ENCODE measurements around the gene ARL6IP5. TPM values are rescaled to one million over a fixed set of nuclear protein-coding genes. Genes with fewer than 3 reads are reported as not detected.

Gene ARL6IP5
- total and polyA plus RNA-seq, 10 donors: 106 to 148 (median 125) TPM

DNA sequence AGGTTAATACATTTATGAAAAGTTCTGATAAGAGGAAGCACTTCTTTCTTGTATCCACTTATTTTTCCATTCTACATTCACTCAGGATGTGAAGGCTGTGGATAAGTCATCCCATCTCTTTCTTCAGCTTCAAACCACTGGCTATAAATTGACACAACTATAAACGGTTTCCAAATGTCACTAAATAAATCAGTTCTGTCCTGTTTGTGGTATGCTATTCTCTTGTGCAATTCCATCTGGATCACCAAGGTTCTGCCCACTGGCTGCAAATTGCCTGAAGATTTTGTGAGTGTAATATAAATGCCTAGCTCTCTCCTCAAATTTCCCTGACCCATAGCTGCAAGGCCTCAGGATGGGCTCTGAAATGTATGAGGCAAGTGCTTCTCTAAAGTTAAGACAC, 44.8 kb downstream of the ARL6IP5 start:
- no peak overlapping the region for H3K4me3 ChIP-seq
- DNase-seq: no peak
- intact Hi-C loops (cut with DNase I; ENCODE audit: low total_unique reads): no loop called here
- no peaks in the 10 kb centered on the region for H3K36me3 ChIP-seq
- H3K4me1 ChIP-seq: no peaks in the 10 kb centered on the region
- no peak overlapping the region for H3K27ac ChIP-seq
- WGBS, 5 donors: 21 to 41% (median 23%) methylated on average over 1 of the region's 1 CpG
- no peak for TF ChIP-seq POLR2AphosphoS5 (IDR thresholded peaks at IDR 0.05)
- no peak for TF ChIP-seq POLR2A (IDR thresholded peaks at IDR 0.05)
- TF ChIP-seq, protein P1, sequence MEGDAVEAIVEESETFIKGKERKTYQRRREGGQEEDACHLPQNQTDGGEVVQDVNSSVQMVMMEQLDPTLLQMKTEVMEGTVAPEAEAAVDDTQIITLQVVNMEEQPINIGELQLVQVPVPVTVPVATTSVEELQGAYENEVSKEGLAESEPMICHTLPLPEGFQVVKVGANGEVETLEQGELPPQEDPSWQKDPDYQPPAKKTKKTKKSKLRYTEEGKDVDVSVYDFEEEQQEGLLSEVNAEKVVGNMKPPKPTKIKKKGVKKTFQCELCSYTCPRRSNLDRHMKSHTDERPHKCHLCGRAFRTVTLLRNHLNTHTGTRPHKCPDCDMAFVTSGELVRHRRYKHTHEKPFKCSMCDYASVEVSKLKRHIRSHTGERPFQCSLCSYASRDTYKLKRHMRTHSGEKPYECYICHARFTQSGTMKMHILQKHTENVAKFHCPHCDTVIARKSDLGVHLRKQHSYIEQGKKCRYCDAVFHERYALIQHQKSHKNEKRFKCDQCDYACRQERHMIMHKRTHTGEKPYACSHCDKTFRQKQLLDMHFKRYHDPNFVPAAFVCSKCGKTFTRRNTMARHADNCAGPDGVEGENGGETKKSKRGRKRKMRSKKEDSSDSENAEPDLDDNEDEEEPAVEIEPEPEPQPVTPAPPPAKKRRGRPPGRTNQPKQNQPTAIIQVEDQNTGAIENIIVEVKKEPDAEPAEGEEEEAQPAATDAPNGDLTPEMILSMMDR (IDR thresholded peaks at IDR 0.05 in 8 of 11, conservative IDR thresholded peaks at IDR 0.05 in 3 of 11): no peak
- H3K9me3 ChIP-seq: no peaks in the 10 kb centered on the region
- H3K27me3 ChIP-seq (replicated peaks in 1 of 7): no peaks in the 10 kb centered on the region

DNA sequence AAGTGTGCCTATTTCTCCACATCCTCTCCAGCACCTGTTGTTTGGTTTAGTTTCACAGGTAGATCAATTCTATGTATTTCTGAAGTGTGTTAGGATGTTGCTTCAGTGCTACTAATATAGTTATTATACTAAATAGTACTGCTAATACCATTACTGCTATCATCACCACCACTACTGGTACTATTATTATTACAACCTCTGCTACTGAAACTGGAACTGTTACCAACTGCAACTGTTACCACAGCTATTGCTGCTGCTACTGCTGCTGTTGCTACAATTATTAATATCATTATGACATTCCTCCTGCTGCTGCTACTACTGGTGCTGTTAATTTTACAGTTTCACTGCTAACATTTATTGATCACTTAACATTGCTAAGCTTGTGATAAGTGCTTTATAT, 46.0 kb downstream of the ARL6IP5 start:
- intact Hi-C loops (cut with DNase I; ENCODE audit: low total_unique reads): no loop called here
- no peaks in the 10 kb centered on the region for H3K9me3 ChIP-seq
- H3K4me1 ChIP-seq: no peaks in the 10 kb centered on the region
- no peak overlapping the region for H3K27ac ChIP-seq
- H3K27me3 ChIP-seq (replicated peaks in 1 of 7): no peaks in the 10 kb centered on the region
- TF ChIP-seq, protein P1 (IDR thresholded peaks at IDR 0.05 in 8 of 11, conservative IDR thresholded peaks at IDR 0.05 in 3 of 11): no peak
- TF ChIP-seq POLR2A (IDR thresholded peaks at IDR 0.05) (no peak), POLR2AphosphoS5 (IDR thresholded peaks at IDR 0.05) (no peak)
- no peaks in the 10 kb centered on the region for H3K36me3 ChIP-seq
- H3K4me3 ChIP-seq: no peak overlapping the region
- DNase-seq: no peak

DNA sequence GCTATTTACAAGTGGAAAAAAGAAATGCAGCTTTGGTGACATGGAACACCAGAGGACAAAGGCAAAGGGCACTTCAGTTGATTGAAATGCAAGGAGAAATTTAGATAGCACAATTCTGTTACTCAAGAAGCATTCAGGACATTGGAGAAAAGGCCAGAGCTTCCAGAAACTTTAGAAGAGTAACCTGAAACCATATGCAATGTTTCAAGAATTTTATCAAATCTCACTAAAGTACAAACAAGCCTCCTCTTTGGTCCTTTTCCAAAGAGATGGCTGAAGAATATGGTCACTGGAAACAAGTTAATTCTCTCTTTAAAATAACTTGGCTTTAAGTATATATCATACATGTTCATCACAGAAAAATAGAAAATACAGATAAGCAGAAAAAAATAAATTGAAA, 52.3 kb downstream of the ARL6IP5 start:
- intact Hi-C loops (cut with DNase I; ENCODE audit: low total_unique reads): no loop called here
- no peaks in the 10 kb centered on the region for H3K9me3 ChIP-seq
- no peak overlapping the region for H3K4me3 ChIP-seq
- TF ChIP-seq POLR2A (IDR thresholded peaks at IDR 0.05) (no peak), POLR2AphosphoS5 (IDR thresholded peaks at IDR 0.05) (no peak)
- TF ChIP-seq, protein P1 (IDR thresholded peaks at IDR 0.05 in 8 of 11, conservative IDR thresholded peaks at IDR 0.05 in 3 of 11): no peak
- no peaks in the 10 kb centered on the region for H3K4me1 ChIP-seq
- no peaks in the 10 kb centered on the region for H3K27me3 ChIP-seq (replicated peaks in 1 of 7)
- DNase-seq: no peak
- H3K36me3 ChIP-seq: no peaks in the 10 kb centered on the region
- no peak overlapping the region for H3K27ac ChIP-seq

DNA sequence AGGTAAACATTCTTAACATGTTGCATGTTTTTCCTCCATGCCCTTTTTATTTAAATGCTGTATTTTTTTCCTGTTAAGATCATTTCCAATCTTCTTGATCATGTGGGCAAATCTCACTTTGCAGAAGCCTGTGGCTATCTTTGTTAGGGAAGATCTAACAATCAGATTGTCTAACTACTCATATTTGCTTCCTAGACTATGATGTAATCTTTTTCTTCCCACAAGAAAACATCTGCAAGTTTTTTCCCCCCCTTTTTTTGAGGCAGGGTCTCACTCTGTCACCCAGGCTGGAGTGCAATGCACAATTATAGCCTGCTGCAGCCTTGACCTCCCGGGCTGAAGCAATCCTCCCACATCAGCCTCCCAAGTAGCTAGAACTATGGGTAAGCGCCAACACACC, 52.7 kb downstream of the ARL6IP5 start:
- no peak for DNase-seq
- Histone ChIP-seq H3K4me1 (no peaks in the 10 kb centered on the region), H3K4me3 (no peak overlapping the region), H3K27me3 (replicated peaks in 1 of 7) (no peaks in the 10 kb centered on the region), H3K9me3 (no peaks in the 10 kb centered on the region), H3K36me3 (no peaks in the 10 kb centered on the region), H3K27ac (no peak overlapping the region)
- intact Hi-C loops (cut with DNase I; ENCODE audit: low total_unique reads): no loop called here
- WGBS, 5 donors: 83 to 97% (median 92%) methylated on average over 2 of the region's 2 CpGs
- TF ChIP-seq POLR2AphosphoS5 (IDR thresholded peaks at IDR 0.05) (no peak), POLR2A (IDR thresholded peaks at IDR 0.05) (no peak)
- TF ChIP-seq, protein P1 (IDR thresholded peaks at IDR 0.05 in 8 of 11, conservative IDR thresholded peaks at IDR 0.05 in 3 of 11): no peak
